SH-SY5Y (cell line): ENCODE data around the gene PPP1R8.

Experiments used
- GATA2 ChIP-seq: IDR thresholded peaks from 2 replicates; pipeline ENCODE4 v1.6.1; 2011; ENCODE audit warnings: mild to moderate bottlenecking, low read depth, low read length
- GATA3 ChIP-seq: IDR thresholded peaks from 2 replicates; pipeline ENCODE4 v1.6.1; 2011; ENCODE audit warnings: low read depth, mild to moderate bottlenecking, low read length, moderate library complexity

The PPP1R8 gene

DNA sequence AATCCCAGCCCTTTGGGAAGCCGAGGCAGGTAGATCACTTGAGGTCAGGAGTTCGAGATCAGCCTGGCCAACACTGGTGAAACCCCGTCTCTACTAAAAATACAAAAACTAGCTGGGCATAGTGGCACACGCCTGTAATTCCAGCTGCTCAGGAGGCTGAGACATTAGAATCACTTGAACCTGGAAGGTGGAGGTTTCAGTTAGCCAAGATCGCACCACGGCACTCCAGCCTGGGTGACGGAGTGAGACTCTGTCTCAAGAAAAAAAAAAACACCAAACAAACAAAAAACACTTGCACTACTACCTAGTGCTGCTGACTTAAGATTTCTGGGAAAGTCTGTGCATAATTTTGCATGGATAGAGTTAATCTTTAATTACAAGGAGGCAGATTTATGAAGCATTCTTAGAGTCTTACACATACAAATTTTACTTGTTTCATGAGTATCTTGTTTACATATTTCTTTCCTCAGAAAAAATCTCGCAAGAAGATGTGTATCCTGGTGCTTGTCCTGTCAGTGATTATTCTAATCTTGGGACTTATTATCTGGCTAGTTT, 8.7 kb upstream of the PPP1R8 start:
- TF ChIP-seq GATA2, result no peak
- no peak for TF ChIP-seq GATA3

DNA sequence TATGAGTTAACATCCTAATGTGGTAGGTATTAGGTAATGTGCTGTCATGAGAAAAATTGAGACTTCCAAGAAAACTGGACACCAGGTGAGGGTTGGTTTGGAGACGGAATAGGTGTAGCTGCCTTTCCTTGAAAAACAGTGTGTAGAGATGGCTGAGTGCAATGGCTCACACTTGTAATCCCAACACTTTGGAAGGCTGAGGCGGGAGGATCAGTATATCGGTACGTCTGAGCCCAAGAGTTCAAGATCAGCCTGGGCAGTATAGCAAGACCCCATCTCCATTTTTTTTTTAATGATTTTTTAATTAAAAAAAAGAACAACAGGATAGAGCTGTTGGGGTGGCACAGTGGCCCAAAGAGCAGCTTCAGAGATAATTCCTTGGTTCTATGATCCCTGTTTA, 6.8 kb upstream of the PPP1R8 start:
- TF ChIP-seq GATA3 (no peak), GATA2 (no peak)

DNA sequence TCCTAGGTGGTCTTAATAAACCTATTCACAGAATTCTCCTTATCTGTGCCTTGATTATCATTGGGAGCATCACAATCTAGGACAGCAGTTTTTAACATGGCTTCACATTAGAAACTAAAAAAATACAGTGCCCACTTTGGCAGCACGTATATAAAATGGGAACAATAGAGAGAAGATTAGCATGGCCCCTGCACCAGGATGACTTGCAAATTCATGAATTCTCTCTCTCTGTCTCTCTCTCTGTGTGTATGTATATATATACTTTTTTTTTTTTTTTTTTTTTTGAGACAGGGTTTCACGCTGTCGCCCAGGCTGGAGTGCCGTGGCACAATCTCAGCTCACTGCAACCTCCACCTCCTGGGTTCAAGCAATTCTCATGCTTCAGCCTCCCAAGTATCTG, 6.2 kb upstream of the PPP1R8 start:
- no peak for TF ChIP-seq GATA3
- TF ChIP-seq GATA2, result no peak

DNA sequence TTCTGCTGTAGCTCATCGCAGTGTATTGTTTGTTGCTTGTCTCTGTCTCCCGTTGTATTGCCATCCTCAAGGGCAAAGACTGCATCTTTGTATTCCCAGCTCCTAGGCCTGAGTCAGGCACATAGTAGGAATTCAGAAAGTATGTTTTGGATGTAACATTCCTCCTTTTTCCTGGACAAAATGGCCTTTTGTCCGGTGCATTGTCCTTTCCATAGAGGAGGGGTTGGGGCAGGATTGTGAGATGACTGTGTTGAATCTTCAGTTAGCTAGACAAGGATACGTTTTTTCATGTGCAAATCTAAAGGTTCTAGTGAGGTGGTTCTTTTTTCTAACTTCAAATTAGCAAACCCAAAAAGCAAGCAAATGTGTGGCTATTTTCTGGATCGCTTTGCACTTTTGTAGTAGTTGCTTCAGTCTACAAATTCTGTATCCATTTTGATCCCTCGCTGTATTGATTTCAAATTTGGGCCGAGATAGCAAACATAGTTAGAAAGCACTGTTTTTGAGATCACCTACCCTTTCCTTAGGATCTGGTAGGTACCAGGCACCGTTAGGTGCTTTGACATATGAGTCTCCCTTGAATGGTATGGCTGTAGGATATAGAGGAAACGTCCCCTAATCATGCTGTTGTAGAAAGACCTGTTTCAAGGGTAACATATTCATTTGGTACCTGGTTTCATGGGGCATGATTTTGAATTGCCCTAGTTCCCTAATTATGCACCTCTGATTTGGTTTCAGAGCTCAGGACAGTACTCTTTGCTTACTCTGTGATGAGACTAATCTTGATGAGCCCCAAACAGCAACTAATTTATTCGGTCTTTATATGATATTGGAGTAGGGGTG, 1.2 kb downstream of the PPP1R8 start:
- no peak for TF ChIP-seq GATA3
- no peak for TF ChIP-seq GATA2

DNA sequence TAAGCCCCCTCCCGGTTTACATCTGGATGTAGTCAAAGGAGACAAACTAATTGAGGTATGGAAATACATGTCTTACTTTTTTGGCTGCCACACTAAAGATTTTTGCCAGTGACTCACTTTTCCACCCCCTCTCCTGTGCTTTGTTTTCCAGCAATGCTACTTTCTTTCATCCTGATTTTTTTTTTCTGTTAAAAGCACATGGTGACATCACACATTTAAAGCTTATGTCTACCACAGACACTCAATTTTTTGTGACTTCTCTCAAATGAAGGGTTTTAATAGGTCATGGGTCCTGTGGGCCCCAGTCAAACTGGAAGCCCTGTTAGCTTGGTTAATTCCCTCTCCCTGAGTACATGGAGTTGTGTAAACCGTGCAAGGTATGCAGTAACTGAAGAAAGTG, 2.2 kb downstream of the PPP1R8 start:
- TF ChIP-seq GATA2, result no peak
- no peak for TF ChIP-seq GATA3

DNA sequence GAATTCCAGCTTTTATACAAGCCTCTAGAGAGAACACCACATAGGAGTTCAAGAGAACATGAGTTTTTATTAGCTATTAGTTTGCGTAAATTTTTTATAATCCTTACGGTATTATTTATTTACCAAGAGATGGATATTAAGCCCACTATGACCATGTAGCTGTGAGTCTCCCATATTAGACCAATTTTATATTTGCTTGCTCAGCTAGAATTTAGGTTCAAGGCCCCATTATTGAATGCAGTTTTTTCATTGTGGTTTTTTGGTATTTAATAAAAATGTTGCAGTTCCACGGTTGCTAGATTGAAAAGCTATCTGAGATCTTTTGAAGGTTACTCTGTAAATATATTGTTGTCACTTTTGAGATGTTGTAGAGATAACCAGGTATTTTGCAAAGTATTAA, 2.9 kb downstream of the PPP1R8 start:
- TF ChIP-seq GATA3 (no peak), GATA2 (no peak)

DNA sequence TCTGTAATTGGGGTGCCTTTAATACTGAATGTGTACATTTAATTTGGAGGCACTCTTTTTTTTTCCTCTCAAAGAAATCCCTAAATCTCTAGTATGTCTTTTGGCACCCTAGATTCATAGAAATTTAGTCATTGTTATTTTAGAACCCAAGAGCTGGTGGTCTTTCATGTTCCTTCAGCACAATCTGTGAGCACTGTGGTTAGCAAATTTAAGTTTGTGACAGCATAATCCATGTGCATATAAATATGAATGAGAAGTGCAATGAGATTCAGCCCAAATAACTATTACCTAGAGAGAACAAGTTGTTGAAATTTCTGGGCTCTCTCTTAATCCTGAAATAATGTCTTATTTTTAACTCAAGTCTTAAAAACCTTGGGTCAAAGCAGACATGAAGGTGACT, 4.5 kb downstream of the PPP1R8 start:
- TF ChIP-seq GATA3, result no peak
- no peak for TF ChIP-seq GATA2

DNA sequence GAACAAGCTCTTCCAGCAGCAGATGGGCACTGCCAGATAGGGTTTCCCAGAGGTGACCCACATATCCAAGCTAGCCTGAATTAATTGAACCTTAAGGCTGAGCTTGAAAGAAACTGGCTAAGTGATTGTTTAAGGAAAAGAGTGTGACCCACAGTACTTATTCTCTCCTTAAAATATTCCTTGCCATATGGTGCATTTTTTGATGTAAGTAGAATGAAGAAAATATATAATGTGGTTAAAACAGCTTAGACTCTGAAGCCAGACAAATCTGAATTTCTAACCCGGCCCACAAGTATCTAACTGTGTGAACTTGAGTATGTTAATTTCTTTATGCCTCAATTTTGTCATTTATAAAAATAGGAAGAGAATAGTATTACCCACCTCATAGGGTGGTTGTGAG, 4.9 kb downstream of the PPP1R8 start:
- TF ChIP-seq GATA2 (no peak), GATA3 (no peak)

DNA sequence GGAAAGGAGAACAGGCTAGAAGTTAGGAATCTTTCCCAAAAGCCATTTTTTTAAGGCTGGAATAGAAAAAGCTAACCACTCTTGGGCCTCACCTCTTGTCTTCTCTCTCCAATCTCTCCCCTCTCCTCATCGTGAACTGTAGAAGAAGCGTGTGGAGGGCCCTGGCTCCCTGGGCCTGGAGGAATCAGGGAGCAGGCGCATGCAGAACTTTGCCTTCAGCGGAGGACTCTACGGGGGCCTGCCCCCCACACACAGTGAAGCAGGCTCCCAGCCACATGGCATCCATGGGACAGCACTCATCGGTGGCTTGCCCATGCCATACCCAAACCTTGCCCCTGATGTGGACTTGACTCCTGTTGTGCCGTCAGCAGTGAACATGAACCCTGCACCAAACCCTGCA, 19.4 kb downstream of the PPP1R8 start:
- TF ChIP-seq GATA3 (no peak), GATA2 (no peak)

DNA sequence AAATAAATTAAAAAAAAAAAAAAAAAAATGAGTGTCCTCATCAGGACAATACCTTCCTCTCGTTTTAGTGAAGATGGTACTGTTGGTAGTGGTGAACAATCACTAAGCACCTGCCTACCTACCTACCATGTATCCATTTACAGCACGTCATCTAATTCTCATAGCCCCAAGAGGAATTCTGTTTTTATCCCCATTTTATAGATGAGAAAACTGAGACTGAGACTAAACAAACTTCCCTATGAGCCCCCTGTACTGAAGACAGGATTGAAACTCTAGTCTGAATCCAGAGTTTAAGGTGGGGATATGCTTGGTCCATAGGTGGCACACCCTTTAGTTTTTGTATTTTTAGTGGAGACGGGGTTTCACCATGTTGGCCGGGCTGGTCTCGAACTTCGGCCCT, 24.5 kb downstream of the PPP1R8 start:
- TF ChIP-seq GATA3 (no peak), GATA2 (no peak)

DNA sequence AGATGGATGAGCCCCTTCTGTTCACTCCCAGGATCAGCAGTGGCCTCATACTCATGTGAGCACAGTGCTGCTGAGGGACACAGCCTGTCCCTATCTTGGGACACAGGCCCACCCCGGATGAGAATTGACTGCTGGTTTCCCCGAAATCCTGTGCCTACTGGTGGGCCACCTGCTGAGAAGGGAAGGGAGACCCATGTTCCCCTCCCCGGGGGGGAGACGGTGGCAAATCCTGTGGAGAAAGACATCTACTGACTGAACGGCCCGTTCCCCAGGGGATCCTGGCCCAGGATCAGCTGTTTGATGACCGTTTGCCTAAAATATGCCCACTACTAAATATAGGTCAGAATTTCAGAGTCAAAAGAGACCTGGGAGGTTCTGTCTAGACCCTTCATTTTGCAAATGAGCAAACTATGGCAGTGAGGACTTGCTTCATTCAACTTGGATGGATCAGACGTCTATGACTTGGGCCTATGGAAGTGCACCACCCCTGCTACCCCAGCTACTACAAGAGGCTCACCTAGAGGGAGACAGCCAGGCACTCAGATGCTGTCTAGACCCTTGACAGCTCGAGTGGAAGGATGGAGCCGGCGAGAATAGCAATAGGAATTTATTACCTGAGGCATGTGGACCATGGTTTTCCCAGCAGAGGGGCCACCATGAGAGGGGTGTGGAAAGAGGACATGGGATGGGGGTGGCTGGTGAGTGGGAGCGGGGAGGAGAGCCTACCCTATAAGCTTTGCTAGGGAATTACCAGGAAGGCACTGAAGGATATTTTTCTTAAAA, 26.2 kb downstream of the PPP1R8 start:
- no peak for TF ChIP-seq GATA2
- TF ChIP-seq GATA3, result no peak

DNA sequence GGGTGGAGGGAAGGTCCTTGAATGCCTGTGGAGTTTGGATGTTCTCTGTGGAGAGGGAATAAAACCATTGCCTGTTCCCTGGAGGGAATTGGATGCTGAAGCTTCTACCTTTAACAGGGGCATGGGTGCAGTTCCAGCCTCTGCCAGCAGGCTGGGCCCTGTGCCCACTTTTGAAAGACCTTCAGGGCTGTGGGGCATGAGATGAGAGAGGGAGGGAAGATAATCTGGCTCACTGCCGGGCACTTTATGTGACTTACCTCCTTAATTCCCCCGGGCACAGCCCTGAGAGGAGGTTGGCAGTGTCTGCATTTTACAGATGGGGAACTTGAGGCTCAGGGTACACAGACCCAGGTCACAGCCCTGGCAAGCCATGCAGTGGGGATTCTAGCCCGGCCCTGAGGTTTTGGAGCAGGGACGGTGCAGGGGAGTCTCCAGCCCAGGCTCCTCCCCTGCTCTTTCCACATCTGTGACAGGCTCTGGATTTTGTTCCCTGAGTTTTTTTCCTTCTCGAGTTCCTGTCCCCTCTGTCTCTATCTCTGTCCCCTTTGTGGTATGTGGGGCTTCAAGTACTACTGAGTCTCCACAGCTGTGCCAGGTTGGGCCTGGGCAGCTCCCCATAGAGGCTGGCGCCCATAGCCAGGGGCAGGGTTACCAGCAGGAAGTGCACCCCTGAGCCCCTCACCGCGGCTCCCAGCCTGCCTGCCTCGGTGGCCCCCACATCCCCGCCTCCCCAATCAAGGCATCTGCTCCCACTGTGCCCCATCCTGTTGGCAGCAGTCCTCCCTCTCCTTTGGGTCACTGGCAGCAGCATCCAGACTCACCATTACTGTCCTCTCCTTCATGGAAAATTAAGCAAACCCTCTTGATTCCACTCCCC, 27.7 kb downstream of the PPP1R8 start:
- TF ChIP-seq GATA2 (no peak), GATA3 (no peak)

DNA sequence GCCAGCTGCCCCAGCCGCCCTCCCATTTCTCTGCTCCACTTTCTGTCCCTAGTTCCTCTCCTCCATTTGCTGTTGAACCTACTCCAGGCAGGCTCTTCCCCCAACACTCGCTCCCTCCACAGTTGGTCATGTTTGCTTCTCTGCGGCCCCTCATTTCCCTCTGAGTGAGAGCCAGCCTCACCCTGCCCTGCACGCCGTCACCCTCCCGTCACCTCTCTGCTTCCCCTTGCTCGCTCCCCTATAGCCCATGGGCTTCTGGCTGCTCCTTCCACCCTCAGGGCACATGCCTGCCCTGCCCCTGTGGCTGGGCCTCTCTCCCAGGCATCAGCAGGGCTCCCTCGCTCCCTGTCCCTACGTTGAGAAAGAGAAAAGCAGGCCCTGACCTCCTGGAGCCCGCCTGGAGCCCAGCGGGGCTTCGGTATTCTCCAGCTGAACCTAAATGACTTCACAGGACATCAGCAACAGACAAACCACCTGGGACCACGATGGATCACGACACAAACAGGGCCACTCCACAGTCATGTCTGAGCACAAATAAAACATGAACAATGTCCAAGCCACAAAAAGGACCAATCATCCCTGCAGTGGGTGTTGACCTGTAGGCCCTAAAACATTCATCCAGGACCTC, 28.5 kb downstream of the PPP1R8 start:
- TF ChIP-seq GATA2, result no peak
- TF ChIP-seq GATA3, result no peak
